OCI-LY1 (cell line): Measurements from ENCODE around the gene GAK.

Experiments used
- CTCF ChIP-seq: fragments of 200-600 bp; sonication (generic), shearing (Covaris generic); IDR thresholded peaks from 2 replicates; pipeline ENCODE4 v1.5.1; 2017; ENCODE audit warnings: mild to moderate bottlenecking, antibody characterized with exemption, low read length, moderate library complexity, mixed read lengths
- EZH2 ChIP-seq: fragments of 200-600 bp; sonication (generic), shearing (Covaris generic); IDR thresholded peaks from 2 replicates; pipeline ENCODE4 v1.8.0; 2017; ENCODE audit warnings: borderline replicate concordance, mixed run types, mild to moderate bottlenecking, antibody characterized with exemption, low read length, moderate library complexity, mixed read lengths

GRCh38 chr4:900073-900472 lies 32.0 kb downstream of the GAK start:
- TF ChIP-seq CTCF (no peak), EZH2 (no peak)
